Stimulated activated CD8-positive, alpha-beta memory T cell treated with anti-CD3 and anti-CD28 coated beads, Interleukin-4, amount 100 ng/mL, for 48 hours (primary cell): ENCODE measurements around the gene ZNF275.
A peak's percentile ranks its signal among the peaks of the same experiment; 100 is the strongest.
"Not testable (repeated sequence)": the region's sequence is repeated elsewhere in the genome, so short reads cannot be mapped to it uniquely, and the experiment has no call there.

Source experiments
- DNase-seq: peaks from one replicate; pipeline ENCODE4 v3.0.0-alpha.2; 2020

Gene ZNF275

DNA sequence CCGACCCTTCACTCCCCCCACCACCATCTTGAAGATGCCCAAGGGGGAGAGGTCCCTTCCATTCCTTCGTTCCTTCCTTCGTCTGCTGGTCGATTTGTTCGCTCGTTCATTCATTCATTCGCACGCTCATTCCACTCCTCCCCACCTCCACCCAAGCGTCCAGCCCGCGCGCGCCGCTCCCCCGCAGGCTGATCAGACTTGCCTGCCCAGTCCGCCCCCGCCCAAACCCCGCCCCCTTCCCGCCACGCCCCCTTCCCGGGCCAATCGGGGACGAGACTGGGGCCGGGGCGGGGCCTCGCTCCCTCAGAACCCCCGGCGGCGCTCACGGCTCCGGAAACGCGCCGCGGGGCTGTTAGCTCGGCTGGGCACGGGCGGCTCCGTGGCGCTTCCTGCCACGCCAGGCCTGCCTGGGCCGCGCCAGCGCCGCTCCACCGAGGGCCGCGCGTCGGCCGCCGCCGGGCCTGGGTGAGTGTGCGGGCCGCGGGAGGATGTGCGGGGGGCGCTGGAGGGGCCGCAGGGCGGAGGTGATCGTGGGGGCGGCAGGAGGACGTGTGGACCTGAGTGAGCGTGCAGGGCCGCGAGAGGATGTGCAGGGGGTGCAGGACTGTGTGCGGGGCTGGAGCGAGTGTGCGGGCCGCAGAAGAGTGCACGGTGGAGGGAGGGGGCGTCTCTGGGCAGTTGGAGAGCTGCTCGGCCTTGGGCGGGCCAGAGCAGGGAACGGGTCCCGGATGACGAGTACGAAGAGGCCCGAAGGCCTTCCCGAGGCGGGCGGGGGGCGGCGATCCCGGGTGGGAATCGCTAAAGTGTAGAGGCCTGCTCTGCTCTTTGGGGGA, at the start of gene ZNF275:
TSS of gene ZNF275 (plus strand) at position 333 of the 833 bp plus-strand sequence. CDS start 2,527 bp downstream, outside the sequence.
- peak; percentile 81 for DNase-seq

DNA sequence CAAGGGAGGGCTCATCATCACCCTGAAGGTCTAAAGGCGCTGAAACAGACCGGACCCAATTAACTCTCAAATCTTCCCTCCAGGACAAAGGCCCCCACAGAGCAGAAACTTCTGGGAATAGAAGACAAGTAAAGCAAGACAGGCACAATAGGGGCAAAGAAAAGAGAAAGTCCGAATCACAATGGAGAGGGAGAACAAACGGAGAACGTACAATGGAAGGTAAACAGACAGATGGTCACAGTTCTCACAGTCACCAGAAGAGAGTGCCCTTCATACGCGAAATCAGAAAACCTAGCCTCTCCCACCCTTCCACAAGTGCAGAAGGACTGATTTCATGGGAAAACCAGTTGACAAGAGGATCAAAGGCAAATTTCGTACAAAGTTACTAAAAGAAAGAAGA, 48.3 kb upstream of the ZNF275 start:
- not testable (repeated sequence) for DNase-seq

DNA sequence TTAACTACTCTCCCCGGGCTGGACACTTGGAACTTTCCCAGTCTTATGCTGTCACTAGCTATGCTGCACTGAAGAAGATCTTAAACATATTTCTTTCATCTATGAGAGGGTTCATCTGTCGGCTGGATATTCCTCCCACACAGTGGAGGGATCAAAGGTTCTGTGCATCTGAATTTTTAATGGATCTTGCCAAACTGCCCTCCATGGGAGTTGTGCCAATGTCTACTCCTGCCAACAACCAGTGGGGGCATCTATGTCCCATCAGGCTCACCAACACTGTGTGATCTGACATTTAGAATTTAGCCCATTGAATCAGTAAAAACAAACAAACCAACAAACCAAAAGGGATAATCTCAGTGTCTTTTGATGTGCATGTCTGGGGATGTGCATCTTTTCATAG, 45.1 kb upstream of the ZNF275 start:
- DNase-seq = not testable (repeated sequence)

DNA sequence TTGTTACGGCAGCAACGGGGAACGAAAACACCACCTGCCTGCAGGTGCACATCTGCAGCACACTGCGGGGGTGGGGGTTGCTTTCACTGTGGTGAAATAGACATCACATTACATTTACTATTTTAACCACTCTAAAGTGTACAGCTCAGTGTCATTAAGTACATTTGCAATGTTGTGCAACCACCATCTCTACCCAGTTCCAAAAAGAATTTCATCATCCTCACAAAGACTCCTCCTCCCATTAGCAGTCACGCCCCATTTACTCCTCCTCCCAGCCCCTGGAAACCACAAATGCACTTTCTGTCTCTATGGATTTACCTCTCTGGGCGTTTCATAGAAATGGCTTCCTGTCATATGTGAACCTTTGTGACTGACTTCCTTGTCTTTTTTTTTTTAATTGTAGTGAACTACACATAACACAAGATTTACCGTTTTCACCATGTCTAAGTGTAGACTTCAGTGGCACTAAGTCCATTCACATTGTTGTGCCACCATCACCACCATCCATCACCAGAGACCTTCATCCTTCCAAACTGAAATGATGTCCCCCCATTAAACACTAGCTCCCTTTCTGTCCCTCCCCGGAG, 40.4 kb upstream of the ZNF275 start:
- DNase-seq = not testable (repeated sequence)

DNA sequence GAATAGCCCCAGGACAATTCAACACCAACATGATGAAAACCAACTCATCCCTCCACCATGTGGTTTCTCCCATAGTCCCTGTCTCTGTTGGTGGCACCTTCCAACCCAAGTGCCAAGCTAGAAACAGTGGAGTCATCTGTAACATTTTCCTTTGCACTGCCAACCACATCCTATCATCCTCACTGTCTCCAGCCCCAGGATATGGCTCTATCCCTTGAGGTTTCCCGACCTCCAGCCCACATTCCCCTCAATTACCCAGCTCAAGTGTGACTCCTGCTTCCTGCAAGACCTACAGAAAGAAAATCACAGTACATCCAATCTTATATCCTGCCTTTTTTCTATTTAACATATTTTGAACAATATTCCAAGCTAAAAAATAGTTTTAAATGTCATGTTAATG, 36.6 kb upstream of the ZNF275 start:
- no peak for DNase-seq

DNA sequence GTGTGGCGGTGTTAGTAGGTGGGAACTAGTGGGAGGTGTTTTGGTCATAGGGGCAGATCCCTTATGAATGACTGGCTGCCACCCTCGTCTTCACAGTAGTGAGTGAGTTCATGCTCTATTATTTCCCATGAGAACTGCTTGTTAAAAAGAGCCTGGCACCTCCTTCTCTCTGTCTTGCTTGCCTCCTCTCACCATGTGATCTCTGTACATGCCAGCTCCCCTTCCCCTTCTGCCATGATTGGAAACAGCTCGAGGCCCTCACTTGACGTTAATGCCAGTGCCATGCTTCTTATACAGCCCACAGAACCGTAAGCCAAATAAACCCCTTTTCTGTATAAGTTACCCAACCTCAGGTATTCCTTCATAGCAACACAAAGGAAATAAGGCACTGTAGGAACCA, 34.1 kb upstream of the ZNF275 start:
- DNase-seq = no peak

DNA sequence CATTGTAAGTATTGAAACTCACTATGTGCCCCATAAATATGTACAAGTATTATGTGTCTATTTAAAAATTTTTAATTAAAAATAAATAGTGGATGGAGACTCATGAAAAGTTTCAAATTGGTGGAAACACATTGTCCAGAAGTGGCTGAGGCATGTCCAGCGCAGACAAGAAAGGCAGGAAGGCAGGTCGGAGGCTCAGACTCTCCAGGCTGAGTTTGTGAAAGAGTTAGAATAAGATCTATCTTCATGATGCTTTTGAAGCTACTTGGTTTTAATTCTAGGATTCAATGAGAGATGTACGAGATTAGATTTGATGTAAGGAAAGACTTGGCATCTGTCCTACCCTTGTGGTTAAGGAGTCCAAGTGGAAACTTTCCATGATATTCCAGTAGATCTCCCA, 32.2 kb upstream of the ZNF275 start:
- DNase-seq = no peak

- no peak for DNase-seq
These were observed 31.2 kb upstream of the ZNF275 start for GRCh38 chrX:153302796-153303195.

GRCh38 chrX:153303276-153304262, 30.4 kb upstream of the ZNF275 start:
- no peak for DNase-seq

- DNase-seq = no peak
These were observed 28.8 kb upstream of the ZNF275 start for GRCh38 chrX:153304988-153305736.

DNA sequence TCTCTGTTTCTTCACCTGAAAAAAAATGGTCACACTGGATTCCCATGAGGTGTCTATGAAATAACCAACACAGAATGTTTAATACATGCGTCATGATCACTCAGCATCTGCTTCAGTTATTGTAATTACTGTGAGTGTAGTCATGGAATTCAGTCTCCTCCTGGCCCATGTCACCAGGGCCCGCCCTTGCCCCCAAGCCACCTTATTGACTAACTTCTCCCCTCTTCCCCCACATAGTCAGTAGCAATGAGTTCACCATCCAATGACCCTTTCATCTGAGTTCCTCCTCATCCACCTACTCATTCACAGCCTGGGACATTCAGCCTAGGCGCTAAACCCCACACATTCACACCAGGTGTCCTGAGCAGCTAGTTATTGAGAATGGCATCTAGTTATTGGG, 28.0 kb upstream of the ZNF275 start:
- DNase-seq = no peak

- DNase-seq = no peak
These were observed 27.3 kb upstream of the ZNF275 start for GRCh38 chrX:153306527-153307115.

DNA sequence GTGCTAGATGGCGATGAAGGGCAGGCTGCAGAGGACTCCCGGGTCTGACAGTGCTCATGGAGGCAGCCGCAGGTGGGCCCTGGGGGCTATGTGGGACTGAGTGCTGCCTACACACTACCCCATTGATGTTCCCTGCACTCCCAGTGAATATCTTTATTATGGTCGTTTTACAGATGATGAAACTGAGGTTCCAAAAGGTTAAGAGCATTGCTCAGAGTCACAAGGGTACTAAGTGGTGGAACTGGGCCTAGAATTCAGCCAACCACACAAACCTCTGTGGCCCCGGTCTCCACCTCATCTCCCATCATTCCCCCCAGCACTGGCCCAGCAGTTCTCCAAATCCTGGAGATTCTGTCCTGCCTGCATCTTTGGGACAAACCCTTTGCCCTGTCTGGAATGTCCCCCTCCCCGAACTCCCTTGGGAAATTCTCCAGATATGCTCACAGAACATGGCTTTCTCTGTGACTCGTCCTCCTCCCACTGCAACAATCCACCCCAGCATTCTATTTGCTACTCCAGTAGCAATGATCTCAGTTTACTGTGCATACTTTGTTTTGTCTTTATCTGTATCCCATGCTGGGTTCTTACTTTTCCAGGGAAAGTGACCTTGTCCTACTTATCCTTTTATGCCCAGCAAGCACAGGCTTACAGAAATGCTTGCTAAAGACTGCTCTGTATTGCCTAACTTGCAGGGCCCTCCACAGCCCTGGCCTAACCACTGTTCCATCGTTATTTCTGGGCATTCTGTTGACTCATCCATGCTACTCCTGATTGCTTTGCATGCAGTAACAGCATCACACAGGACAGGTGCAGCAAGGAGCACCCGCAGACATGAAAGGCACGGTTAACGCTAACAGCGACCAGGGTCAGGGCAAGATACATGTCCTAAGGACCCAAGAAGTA, 26.4 kb upstream of the ZNF275 start:
- DNase-seq = no peak

- DNase-seq = no peak
These were observed 23.1 kb upstream of the ZNF275 start for GRCh38 chrX:153310901-153311300.

- DNase-seq = no peak
These were observed 21.9 kb upstream of the ZNF275 start for GRCh38 chrX:153312041-153312440.

GRCh38 chrX:153312842-153313241, 21.1 kb upstream of the ZNF275 start:
- DNase-seq = no peak

DNA sequence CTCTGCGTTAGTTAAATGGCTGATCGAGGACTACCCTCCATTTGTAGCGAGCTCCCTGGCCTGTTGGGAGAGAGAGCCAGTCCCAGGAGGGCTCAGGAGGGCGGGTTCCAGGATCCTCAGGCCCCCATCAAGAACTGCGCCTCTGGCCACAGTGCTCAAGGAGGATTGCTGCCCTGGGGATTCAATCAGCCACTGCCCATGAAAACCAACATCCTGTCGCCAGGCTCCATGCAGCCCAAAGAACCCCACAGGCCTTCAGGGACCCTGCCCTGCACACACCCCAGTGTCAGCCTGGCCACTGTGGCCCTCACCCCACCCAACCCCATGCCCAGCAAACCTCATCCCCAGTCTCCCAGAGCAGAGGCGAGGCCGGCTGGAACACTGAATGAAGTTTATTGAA, 16.6 kb upstream of the ZNF275 start:
- no peak for DNase-seq

GRCh38 chrX:153317996-153318722, 15.8 kb upstream of the ZNF275 start:
- DNase-seq = no peak

DNA sequence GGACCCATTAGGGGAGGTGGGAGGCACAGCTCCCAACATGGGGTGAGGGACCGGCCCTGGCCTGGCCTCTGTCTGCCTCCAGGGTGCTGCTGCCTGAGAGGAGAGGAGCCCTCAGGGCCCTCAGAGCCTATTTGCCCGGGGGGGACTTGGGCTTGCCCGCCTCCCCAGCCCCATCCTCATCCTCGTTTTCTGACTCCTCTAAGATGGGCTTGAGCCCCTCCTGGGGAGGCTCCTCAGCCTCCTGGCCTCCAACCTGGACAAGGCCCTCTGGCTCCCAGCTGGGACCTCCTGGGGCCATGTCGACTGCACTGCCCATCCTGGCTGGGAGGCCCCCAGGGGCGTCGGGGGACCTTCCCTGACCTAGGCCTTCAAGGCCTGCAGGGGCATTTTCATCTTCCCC, 15.1 kb upstream of the ZNF275 start:
- no peak for DNase-seq

DNA sequence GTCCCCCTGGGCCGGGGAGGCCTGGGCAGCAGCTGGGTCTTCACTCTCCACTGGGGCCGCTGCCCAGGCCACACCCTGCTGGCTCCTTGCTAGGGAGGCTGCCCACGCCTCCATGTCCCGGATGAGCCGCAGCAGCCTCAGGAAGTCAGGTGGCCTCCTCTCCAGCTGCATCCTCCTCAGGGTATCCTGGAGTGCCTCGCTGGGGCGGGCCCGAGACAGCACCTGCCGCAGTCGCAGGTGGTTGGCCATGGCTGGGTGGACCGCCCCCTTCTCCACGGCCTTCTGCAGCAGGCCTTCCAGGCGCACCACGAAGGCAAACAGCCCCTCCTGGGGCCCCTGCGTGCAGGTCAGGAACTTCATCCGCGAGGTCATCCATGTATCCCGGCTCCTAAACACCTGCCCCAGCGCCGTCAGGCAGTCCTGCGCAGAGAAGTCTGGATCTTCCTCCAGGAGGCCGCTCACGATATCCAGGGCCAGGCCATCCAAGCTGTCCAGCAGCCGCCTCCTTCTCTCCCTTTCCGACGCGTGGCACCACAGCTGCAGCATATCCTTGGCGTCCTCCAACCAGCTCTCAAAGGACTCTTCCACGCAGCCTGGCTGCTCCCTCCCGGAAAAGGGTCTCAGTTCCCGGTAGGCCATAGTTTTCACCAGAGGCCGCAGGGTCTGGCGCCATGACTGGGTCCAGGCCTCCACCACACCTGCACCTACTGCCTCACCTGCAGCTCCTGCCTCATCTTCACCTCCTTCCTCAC, 14.5 kb upstream of the ZNF275 start:
- no peak for DNase-seq
